HPDE6-E6E7 (cell line): ENCODE data around the gene TANC1.

Experiments
- DNase-seq: peaks from one replicate; pipeline ENCODE4 v3.0.0; 2011; ENCODE audit warnings: missing footprints; ENCODE audit errors: extremely low spot score

The TANC1 gene

GRCh38 chr2:159225025-159226016 lies 256.9 kb downstream of the TANC1 start:
- no peak for DNase-seq

GRCh38 chr2:159226059-159226461 lies 257.6 kb downstream of the TANC1 start:
- peak; percentile 26 for DNase-seq

- DNase-seq = no peak
Observed at GRCh38 chr2:159226608-159227385, 258.4 kb downstream of the TANC1 start.

GRCh38 chr2:159227467-159227866 lies 259.0 kb downstream of the TANC1 start:
- DNase-seq = no peak

GRCh38 chr2:159228081-159228581 lies 259.7 kb downstream of the TANC1 start:
- DNase-seq = no peak

GRCh38 chr2:159229476-159230144 lies 261.2 kb downstream of the TANC1 start:
- no peak for DNase-seq

GRCh38 chr2:159230145-159230877 lies 261.9 kb downstream of the TANC1 start:
- DNase-seq = no peak

- DNase-seq = no peak
Observed at GRCh38 chr2:159232456-159233170, 264.2 kb downstream of the TANC1 start.

- DNase-seq = no peak
Observed at GRCh38 chr2:159234868-159235267, 266.4 kb downstream of the TANC1 start.

- no peak for DNase-seq
Observed at GRCh38 chr2:159243529-159243928, 275.1 kb downstream of the TANC1 start.

GRCh38 chr2:159246325-159246988 lies 278.0 kb downstream of the TANC1 start:
- no peak for DNase-seq

GRCh38 chr2:159249990-159250715 lies 281.7 kb downstream of the TANC1 start:
- peak; percentile 77 for DNase-seq

- no peak for DNase-seq
Observed at GRCh38 chr2:159251296-159252173, 283.1 kb downstream of the TANC1 start.

GRCh38 chr2:159252905-159253304 lies 284.5 kb downstream of the TANC1 start:
- DNase-seq = no peak

GRCh38 chr2:159256159-159256558 lies 287.7 kb downstream of the TANC1 start:
- no peak for DNase-seq

- no peak for DNase-seq
Observed at GRCh38 chr2:159262226-159262625, 293.8 kb downstream of the TANC1 start.

GRCh38 chr2:159262904-159263303 lies 294.5 kb downstream of the TANC1 start:
- no peak for DNase-seq

GRCh38 chr2:159265171-159265576 lies 296.7 kb downstream of the TANC1 start:
- DNase-seq = no peak
